NCI-H2227 treated with DMSO at 0.1 percent for 48 hours (cell line): ENCODE measurements around the gene TNNC1.

Experiments
- DNase-seq: peaks from one replicate; lab custom pipeline; 2025; lab: John Stamatoyannopoulos, UW

The TNNC1 gene

GRCh38 chr3:52458770-52459545 lies 5.1 kb upstream of the TNNC1 start:
- DNase-seq: no peak

- no peak for DNase-seq
Observed at GRCh38 chr3:52458031-52458760, 4.4 kb upstream of the TNNC1 start.

GRCh38 chr3:52456800-52457183 lies 3.0 kb upstream of the TNNC1 start:
- DNase-seq: no peak

DNA sequence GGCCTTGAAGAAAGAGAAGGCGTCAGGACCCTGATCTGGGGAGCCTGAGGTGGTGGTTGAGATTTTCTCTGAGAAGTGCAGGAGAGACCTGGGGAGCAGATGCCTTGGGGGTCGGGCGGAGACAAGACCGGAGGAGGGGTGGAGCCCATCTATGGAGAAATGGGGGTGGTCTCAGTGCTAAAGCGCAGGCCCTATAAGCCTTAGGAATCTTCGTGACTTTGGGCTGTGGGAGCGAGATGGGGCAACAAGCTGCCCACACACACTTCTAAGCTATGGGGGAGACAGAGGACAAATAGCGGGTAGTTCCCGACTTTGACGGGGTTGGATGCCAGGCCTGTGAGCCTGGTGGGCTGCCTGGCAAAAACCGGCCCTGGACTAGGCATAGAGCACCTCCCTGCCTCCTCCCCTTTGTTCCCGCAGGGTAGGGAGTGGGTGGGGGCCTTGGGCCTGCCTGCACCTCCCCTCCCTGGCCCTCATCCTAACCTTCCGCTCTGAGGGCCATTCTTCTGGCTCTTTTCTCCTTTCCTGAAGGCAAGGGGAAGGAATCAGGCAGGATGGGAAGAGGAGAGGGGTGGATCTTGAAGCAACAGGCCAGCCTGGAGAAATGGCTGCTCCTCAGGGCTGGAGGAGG lies 2.4 kb upstream of the TNNC1 start:
- DNase-seq: no peak

DNA sequence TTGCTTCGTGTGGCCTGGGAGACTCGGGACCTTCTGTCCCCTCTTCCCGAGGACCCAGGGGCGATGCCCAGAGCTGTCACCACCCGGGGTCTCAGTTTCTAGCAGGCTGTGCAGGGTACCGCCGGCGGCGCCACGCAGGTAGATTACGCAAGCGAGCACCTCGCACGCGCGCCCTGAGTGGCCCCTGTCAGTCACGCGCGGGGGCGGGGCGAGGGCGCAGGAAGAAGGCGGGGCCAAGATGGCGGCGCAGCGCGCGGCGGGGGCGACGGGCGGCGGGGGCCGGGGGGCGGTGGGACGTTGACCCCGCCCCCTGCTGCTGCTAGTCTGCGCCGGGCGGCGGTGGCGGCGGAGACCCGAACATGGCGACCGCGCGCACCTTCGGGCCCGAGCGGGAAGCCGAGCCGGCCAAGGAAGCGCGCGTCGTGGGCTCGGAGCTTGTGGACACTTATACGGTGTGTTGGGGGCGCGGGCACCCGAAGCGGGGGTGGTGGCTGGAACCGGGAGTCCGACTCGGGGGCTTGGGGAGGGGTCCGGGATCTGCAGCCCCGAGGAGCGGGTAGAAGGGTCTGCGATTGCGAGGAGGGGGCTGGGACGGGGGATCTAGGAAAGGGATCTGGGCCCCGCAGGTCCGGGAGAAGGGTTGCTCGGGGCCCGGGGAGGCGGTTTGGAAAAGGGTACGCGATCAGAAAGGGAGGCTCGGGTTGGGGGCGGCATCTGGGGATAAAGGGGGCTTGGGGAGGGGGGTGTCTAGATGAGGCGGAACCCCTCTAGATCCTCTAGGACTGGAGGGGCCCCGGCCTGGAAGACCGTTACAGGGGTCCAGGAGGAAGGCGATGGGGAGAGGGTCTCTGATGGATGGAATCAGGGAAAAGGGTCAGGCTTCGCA lies 1.7 kb upstream of the TNNC1 start, which contains the start of gene NISCH:
Gene NISCH (plus strand): TSS at position 322 of the 886 bp plus-strand sequence. CDS start 38 bp downstream, at position 360.
- DNase-seq: peak; percentile 76

DNA sequence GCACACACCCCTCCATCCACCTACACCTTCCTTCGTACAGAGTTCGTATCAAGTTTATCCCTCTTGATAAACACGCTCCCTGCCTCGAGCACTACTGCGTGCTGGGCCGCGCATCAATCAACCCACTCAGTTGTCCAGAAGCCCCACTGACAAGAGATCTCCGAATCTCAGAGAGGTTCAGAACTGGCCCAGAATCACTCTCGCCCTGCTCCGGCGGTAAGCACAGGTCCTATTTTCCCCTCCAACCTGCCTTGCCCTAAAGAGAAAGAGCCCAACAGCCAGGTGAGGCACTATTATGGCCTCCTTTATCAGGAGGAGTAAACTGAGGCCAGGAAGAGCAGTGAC lies 1.1 kb upstream of the TNNC1 start:
- no peak for DNase-seq

DNA sequence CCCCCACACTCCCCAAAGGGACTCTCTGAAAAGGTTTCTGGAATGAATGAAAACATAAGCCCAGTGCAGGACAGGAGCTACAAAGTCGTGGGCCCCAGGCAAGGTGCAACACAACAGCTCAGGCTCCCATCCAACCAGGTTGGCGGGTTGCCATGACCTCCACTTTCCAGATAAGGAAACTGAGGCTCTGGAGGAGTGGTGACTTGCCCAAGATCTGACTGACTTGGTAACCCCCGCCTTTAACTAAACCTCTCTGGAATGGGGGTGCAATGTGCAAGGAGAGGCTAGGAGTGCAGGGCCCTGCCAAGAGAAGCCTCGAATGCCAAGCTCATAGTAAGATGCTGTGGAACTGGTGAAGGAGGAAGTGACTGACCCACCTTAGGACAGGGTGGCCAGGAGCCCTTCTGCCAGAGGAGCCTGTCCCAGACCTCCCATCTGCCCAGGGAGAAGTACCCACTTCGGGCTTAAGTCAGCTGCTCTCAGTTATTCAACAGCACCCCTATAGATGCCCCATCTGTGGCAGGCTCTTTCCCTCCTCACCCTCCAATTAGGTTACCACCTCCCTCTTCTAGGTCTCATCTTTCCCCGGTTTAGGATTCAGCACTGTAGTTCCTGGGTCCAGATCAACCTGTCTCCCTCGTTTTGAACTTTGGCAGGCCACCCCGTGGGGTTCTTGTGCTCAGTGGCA lies 553 bp upstream of the TNNC1 start:
- no peak for DNase-seq

DNA sequence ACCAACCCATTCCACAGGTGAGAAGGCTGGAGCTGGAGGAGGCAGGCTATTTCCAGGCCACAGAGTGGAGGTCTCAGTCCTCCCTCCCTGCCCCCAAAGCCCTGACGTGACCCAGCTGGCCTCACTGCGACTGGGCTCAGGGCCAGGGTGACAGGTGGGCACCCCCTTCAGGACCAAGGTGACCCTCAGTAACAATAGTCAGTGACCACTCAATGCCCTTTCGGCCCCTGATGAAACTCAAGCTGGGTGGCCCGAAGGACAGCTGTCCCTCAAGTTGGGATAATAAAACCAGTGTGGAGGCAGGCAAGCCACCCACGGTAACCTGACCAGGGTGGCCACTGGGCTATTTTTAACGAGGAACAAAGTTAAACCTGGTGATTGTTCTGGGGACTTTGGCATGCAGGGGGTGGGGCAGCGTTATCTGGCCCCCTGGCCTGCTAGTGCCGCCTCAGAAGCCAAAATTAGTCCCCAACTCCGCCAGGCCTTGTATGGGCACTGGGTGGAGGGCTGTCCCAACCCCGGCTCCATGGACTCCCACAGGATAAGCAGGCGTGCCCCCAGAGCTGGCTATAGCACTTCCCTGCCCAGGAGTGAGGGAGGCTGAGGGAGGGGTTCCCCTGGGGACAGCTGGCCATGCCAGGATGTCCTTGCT lies 1.1 kb downstream of the TNNC1 start:
- no peak for DNase-seq

DNA sequence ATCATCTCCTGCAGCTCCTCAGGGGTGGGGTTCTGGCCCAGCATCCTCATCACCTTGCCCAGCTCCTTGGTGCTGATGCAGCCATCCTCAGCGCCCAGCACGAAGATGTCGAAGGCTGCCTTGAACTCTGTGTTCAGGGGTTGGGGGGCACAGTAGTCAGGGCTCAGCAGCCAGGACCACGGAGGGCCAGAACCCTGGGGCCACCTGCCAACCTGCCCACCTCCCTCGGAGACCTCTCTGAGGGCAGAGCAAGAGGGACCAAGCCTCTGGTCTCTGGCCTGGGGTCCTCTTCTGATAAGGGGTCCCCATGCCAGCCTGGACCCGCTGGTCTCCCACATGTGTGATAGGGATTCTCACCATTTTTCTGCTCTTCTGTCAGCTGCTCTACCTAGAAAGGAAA lies 1.7 kb downstream of the TNNC1 start:
- no peak for DNase-seq

- DNase-seq: no peak
Observed at GRCh38 chr3:52451237-52452083, 2.4 kb downstream of the TNNC1 start.

- DNase-seq: no peak
Observed at GRCh38 chr3:52450489-52451236, 3.2 kb downstream of the TNNC1 start.

DNA sequence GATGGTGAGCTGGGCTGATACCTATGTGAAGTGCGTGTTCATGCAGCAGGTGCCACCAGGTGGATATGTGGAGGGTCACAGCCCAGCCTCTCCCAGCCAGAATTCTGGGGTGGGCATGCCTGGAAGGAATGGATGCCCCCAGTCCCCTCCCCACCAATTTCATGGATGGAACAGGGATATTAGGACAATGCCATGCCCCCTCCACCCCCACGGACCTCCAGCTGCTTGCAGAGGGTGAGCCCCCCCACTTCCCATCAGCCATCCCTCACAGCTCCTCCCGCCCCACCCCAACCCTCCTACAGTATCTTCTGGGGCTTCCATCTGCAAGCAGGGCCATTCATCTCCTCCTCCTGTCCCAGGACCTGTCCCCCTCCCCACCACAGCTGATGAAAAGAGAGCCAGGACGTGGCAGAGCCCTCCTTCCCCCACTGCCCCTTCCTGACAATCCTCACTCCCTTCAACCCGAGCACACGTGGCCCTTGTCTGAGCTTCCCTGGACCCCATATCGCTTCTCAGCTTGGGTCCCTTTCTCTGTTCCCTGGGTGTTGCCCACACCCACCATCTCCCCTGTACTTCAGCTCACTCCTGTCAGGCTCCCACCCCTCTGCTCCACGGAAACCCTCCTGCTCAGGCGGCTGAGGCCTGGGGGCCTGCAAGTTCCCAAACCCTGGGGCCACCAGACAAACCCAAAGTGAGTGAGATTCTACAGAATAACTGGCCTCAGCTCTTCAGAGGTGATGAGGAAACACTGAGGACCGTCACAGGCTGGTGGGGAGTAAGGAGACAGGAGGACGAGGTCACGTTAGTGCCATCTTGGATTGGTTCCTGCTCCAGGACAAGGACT lies 6.1 kb downstream of the TNNC1 start:
- no peak for DNase-seq

DNA sequence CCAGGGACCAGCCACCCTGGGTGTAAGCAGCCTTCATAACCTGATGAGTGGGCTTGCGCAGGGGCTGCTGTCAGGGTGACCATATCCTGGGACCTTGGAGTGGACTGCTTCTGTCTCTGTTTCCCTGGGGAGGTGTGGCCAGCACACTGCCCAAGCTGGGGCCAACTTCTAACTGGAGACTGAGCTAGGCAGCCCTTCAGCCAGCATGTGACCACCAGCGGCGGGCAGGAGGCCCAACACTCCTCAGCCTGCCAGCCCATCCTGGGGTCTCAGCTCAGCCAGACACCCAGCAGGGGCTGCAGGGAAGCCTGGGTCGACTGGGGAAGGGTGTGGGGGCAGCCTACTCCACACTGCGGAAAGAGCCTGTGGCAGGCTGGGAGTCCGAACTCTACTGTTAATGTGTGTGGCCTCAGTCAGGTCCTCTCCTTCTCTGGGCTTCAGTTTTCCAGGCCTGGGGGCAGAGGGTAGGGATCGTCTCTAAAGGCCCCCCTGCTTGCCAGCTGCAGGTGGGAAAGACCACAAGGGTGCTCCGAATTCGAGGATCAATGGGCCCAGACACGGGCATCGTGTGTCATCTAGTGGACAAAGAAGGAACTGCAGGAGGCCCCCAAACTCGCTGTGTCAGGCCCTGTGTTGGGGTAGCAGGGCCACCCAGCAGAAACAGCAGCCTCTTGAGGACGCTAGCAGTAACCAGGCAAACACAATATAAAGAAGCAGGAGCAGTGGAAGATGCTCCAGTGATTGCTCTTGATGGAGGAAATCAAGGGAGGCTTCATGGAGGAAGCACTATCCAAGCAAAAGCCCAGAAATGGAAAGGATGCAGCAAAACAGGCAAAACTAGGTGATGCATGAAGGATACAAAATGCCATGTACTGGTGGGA lies 7.0 kb downstream of the TNNC1 start:
- no peak for DNase-seq

DNA sequence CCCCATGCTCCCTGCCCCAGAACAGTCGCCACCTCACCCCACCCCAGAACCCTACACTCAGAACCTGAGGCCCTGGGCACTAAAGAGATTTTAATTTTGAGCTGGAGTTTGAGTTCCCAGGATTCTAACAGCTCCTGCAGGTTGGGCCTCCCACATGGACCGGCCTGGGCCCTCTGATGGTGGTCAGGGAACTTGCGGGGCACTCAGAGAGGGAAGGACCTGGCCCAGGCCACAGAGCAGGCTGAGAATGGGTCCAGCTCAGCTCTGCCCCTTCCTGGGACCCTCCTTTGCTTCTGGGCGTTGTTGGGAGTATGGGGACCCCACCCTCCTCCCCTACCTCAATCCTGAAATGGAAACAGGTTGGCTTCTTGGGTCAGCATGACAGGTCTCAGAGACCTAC lies 7.8 kb downstream of the TNNC1 start:
- no peak for DNase-seq

- no peak for DNase-seq
Observed at GRCh38 chr3:52444860-52445793, 8.7 kb downstream of the TNNC1 start, which contains the start of gene SEMA3G. TSS of gene SEMA3G (minus strand) at chr3:52445103. CDS start at chr3:52445027, 76 bp downstream.
